PC-9 (cell line): ENCODE results near the gene KATNIP.

Source experiments
- EZH2 ChIP-seq: fragments of 200-600 bp; sonication (generic); IDR thresholded peaks from 2 replicates; pipeline ENCODE4 v1.8.0; 2017; ENCODE audit warnings: antibody characterized with exemption, low read depth
- TF ChIP-seq, protein P1 (sequence below): fragments of 200-600 bp; sonication (generic); conservative IDR thresholded peaks from 2 replicates; pipeline ENCODE4 v1.6.1; 2017; ENCODE audit warnings: mixed run types, antibody characterized with exemption, mild to moderate bottlenecking, moderate library complexity

DNA sequence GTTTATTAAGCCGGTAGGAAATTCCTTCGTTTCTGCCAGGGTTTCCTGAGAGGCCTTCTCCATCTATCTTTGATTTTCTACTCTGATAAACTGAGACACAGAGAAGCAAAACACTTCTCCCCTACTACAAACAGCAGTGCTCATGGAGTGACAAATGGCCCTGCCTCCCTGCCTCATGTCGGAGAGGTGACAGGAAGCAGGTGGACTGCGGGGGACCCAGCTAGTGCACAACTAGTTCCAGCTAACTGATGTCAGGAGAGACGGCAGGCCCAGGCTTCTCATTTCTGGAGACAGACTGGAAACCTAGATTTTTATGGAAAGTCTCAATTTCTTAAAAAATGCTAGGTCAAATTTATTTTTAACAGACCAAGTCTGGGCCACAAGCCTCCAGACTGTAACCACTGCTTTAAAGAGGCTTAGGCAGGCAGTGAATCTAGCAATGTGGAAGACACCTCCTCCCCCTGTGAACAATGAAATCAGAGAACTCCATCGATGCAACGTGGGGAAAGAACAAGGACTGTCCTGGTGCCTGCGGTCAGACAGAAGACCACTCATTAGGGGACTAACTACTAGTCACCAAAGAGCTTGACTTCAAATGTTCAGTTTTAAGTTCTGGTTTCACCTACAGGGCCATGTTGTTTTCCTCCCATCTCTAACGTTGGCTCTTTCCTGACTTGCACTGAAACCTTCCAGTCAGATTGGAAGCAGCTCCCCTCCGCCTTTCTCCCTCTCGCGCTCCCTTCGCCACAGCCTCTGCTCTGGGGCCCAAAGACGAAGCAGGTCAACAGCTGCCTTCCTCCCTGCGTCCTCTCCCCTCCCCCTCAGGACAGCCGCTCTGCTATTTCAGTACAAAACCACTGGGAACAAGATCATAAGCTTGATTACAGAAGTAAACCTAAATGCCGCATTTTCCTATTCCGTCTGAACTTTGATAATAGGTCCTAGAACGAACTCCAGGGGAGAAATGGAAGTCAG, 17.8 kb upstream of the KATNIP start:
- TF ChIP-seq, protein P1, sequence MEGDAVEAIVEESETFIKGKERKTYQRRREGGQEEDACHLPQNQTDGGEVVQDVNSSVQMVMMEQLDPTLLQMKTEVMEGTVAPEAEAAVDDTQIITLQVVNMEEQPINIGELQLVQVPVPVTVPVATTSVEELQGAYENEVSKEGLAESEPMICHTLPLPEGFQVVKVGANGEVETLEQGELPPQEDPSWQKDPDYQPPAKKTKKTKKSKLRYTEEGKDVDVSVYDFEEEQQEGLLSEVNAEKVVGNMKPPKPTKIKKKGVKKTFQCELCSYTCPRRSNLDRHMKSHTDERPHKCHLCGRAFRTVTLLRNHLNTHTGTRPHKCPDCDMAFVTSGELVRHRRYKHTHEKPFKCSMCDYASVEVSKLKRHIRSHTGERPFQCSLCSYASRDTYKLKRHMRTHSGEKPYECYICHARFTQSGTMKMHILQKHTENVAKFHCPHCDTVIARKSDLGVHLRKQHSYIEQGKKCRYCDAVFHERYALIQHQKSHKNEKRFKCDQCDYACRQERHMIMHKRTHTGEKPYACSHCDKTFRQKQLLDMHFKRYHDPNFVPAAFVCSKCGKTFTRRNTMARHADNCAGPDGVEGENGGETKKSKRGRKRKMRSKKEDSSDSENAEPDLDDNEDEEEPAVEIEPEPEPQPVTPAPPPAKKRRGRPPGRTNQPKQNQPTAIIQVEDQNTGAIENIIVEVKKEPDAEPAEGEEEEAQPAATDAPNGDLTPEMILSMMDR: no peak
- no peak for TF ChIP-seq EZH2
